BLaER1 treated with 17β-estradiol and CSF1 and Interleukin-3, amounts not matched to agents 10 nM and 100 nM (cell line): ENCODE results near the gene MLF1.

Experiments used
- H3K27ac ChIP-seq, 11 experiments: shearing (Covaris generic); formaldehyde crosslinking; 2 replicates each; pipeline ENCODE4 v1.8.1; 2022
- H3K27me3 ChIP-seq, 11 experiments: shearing (Covaris generic); formaldehyde crosslinking; 2 replicates each; pipeline ENCODE4 v1.8.1; 2022
- H3K36me3 ChIP-seq, 11 experiments: shearing (Covaris generic); formaldehyde crosslinking; 2 replicates each; pipeline ENCODE4 v1.8.1; 2022
- H3K4me1 ChIP-seq, 10 experiments: shearing (Covaris generic); formaldehyde crosslinking; 2 replicates each; pipeline ENCODE4 v1.8.1; 2022
- H3K4me2 ChIP-seq, 11 experiments: shearing (Covaris generic); formaldehyde crosslinking; 2 replicates each; pipeline ENCODE4 v1.8.1; 2022
- H3K4me3 ChIP-seq, 10 experiments: shearing (Covaris generic); formaldehyde crosslinking; 2 replicates each; pipeline ENCODE4 v1.8.1; 2022
- H3K9ac ChIP-seq, 11 experiments: shearing (Covaris generic); formaldehyde crosslinking; 2 replicates each; pipeline ENCODE4 v1.8.1; 2022
- H3K9me3 ChIP-seq, 11 experiments: shearing (Covaris generic); formaldehyde crosslinking; replicated peaks in 1 of 11; 2 replicates each; pipeline ENCODE4 v1.8.1; 2022
- H4K20me1 ChIP-seq, 11 experiments: shearing (Covaris generic); formaldehyde crosslinking; 2 replicates each; pipeline ENCODE4 v1.8.1; 2022
- Cebpa-rat ChIP-seq, 11 experiments: shearing (Covaris generic); IDR thresholded peaks; 2 replicates each; pipeline ENCODE4 v1.8.1; 2022

Gene MLF1

GRCh38 chr3:158571969-158572765, 1.2 kb downstream of the MLF1 start:
- Histone ChIP-seq H3K9ac (no peak overlapping the region), H3K27ac (no peak overlapping the region), H3K4me3 (no peak overlapping the region), H3K9me3 (peaks cover 7 to 9% (median 8%) of the 10 kb centered on the region in 11 experiments; a peak in 20 of 22 replicates), H4K20me1 (no peaks in the 10 kb centered on the region), H3K27me3 (no peaks in the 10 kb centered on the region), H3K4me1 (peaks cover 0 to 4% (median 0%) of the 10 kb centered on the region in 10 experiments; a peak in 4 of 20 replicates), H3K4me2 (no peak overlapping the region), H3K36me3 (no peaks in the 10 kb centered on the region)
- no peak for TF ChIP-seq Cebpa-rat (IDR thresholded peaks at IDR 0.05)

DNA sequence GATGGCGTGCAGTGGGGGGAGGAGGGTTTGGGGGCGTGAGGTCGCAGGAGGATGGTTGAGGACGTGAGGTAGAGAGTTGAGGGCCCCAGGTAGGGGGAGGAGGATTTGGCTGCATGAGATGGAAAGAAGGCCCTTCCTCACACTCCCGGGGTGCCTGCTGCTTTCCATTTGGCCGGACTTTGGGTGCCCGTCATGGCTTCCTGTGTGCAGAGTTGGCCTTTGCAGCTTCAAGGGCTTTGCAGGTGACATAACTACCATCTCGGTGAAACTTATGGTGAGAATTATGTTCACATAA, 1.7 kb downstream of the MLF1 start:
- H3K27me3 ChIP-seq = no peaks in the 10 kb centered on the region
- H3K4me1 ChIP-seq = peaks cover 0 to 4% (median 0%) of the 10 kb centered on the region in 10 experiments; a peak in 4 of 20 replicates
- no peak overlapping the region for H3K4me3 ChIP-seq
- H3K4me2 ChIP-seq = no peak overlapping the region
- H4K20me1 ChIP-seq = no peaks in the 10 kb centered on the region
- no peak overlapping the region for H3K27ac ChIP-seq
- H3K9me3 ChIP-seq = peaks cover 7 to 9% (median 8%) of the 10 kb centered on the region in 11 experiments; a peak in 20 of 22 replicates
- TF ChIP-seq Cebpa-rat (IDR thresholded peaks at IDR 0.05) = no peak
- H3K36me3 ChIP-seq = no peaks in the 10 kb centered on the region
- H3K9ac ChIP-seq = no peak overlapping the region

DNA sequence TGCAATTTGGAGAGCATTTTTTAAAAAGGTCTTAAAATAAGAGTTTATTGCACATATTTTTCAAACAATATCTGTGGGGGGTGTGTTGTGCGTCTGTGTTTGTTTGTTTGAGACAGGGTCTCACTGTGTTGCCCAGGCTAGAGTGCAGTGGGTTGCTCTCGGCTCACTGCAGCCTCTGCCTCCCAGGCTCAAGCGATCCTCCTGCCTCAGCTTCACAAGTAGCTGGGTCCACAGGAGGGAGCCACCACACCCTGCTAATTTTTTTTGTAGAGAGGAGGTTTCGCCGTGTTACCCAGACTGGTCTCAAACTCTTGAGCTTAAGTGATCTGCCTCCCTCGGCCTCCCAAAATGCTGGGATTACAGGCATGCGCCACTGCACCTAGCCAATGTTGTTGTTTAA, 2.7 kb downstream of the MLF1 start:
- Histone ChIP-seq H3K4me3 (no peak overlapping the region), H3K27me3 (no peaks in the 10 kb centered on the region), H3K36me3 (no peaks in the 10 kb centered on the region), H3K9ac (no peak overlapping the region), H3K4me1 (peaks cover 0 to 4% (median 0%) of the 10 kb centered on the region in 10 experiments; a peak in 2 of 20 replicates), H3K9me3 (peaks cover 7 to 9% (median 8%) of the 10 kb centered on the region in 11 experiments; a peak in 20 of 22 replicates), H3K27ac (no peak overlapping the region), H3K4me2 (no peak overlapping the region), H4K20me1 (no peaks in the 10 kb centered on the region)
- no peak for TF ChIP-seq Cebpa-rat (IDR thresholded peaks at IDR 0.05)

DNA sequence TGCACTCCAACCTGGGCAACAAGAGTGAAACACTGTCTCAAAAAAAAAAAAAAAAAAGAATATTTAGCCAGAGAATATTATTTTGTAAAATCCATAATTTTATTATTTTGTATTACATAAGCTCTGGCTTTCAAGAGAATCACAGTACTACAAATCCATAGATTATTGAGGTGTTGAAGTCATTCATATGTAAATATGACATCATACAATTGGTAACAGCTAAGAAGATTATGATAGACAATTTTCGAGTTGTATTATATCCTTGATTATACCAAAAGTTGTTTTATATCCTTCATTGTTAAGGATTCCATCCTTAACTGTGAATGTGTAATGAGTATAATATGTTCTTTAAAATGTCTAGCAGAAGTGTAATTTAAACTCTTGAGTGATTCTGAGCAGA, 3.7 kb downstream of the MLF1 start:
- no peak overlapping the region for H3K9ac ChIP-seq
- H4K20me1 ChIP-seq = no peaks in the 10 kb centered on the region
- no peak overlapping the region for H3K4me3 ChIP-seq
- H3K27me3 ChIP-seq = no peaks in the 10 kb centered on the region
- no peak overlapping the region for H3K4me2 ChIP-seq
- H3K27ac ChIP-seq = no peak overlapping the region
- no peak for TF ChIP-seq Cebpa-rat (IDR thresholded peaks at IDR 0.05)
- H3K36me3 ChIP-seq = no peaks in the 10 kb centered on the region
- peaks cover 0 to 3% (median 0%) of the 10 kb centered on the region in 10 experiments; a peak in 2 of 20 replicates for H3K4me1 ChIP-seq
- H3K9me3 ChIP-seq = peaks cover 7 to 9% (median 8%) of the 10 kb centered on the region in 11 experiments; a peak in 20 of 22 replicates

- H3K27ac ChIP-seq = no peak overlapping the region
- H4K20me1 ChIP-seq = no peaks in the 10 kb centered on the region
- no peaks in the 10 kb centered on the region for H3K9me3 ChIP-seq
- H3K36me3 ChIP-seq = no peaks in the 10 kb centered on the region
- H3K9ac ChIP-seq = no peak overlapping the region
- H3K27me3 ChIP-seq = no peaks in the 10 kb centered on the region
- peaks cover 0 to 12% (median 0%) of the 10 kb centered on the region in 10 experiments; a peak in 3 of 20 replicates for H3K4me1 ChIP-seq
- TF ChIP-seq Cebpa-rat (IDR thresholded peaks at IDR 0.05) = no peak
- no peak overlapping the region for H3K4me3 ChIP-seq
- peak overlapping the region in 1 of 11 experiments; percentile 4; a peak in 1 of 22 replicates for H3K4me2 ChIP-seq
Observed at GRCh38 chr3:158590223-158590622, 19.2 kb downstream of the MLF1 start.

GRCh38 chr3:158600787-158601186, 29.8 kb downstream of the MLF1 start:
- no peaks in the 10 kb centered on the region for H3K36me3 ChIP-seq
- no peak overlapping the region for H3K4me2 ChIP-seq
- H3K4me3 ChIP-seq = no peak overlapping the region
- no peaks in the 10 kb centered on the region for H3K9me3 ChIP-seq
- H4K20me1 ChIP-seq = no peaks in the 10 kb centered on the region
- H3K9ac ChIP-seq = no peak overlapping the region
- no peaks in the 10 kb centered on the region for H3K4me1 ChIP-seq
- no peaks in the 10 kb centered on the region for H3K27me3 ChIP-seq
- H3K27ac ChIP-seq = no peak overlapping the region
- no peak for TF ChIP-seq Cebpa-rat (IDR thresholded peaks at IDR 0.05)

DNA sequence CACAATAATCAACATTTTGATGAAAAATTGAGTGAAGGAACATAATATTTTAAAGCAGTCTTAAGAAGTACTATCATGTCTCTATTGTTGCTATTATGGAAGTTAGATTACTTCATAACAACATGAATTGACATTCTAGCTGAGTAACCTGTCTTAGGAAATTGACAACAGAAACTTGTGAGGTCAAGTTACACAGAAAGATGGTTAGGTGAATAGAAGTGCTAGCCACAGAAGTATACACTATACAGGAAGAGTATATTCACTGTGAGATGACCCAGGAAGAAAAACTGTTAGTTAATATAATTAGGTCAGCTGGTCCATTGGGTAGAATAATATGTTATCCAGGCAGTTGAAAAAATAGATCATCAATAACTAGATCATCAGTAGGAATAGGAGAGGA, 31.2 kb downstream of the MLF1 start:
- no peak overlapping the region for H3K27ac ChIP-seq
- TF ChIP-seq Cebpa-rat (IDR thresholded peaks at IDR 0.05) = no peak
- H4K20me1 ChIP-seq = no peaks in the 10 kb centered on the region
- H3K9ac ChIP-seq = no peak overlapping the region
- no peaks in the 10 kb centered on the region for H3K36me3 ChIP-seq
- no peak overlapping the region for H3K4me3 ChIP-seq
- H3K4me1 ChIP-seq = no peaks in the 10 kb centered on the region
- H3K4me2 ChIP-seq = no peak overlapping the region
- no peaks in the 10 kb centered on the region for H3K27me3 ChIP-seq
- no peaks in the 10 kb centered on the region for H3K9me3 ChIP-seq

DNA sequence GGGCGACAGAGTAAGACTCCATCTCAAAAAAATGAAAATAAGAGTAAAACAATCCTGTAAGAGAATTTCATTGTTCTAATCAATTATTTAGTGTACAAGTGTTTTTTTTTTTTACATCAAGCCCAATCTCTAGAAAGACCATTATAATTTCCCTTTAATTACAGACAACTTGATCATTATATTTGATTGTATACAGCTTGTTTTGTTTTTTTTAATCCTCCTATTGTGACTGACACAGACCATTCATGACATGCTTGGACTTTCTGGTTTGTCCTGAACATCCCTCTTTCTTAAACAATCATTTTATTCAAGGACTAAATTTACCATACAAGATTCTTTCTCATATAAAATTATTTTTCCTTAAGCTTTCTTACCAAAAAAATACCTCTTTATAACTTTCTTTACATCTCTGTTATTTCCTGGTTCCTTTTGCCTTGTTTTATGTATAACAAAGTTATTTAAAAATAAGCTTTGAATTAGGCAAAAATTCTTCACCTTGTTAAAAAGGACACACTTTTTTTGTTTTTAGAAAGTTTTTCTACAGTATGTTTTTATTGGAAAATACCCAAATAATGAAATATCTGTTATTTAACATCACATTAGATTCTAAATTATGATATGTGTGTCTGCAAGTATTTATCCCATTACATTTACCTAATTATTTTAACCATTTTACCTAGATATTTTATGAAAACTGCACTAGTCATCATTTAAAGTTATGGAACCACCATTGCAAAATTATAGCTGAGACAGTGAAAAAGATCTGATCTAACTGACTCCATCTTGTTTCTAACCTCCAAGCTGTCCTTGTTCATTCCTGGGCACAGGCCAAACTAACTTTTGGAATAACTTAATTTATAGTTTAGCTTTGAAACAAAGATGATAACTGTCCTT, 47.2 kb downstream of the MLF1 start:
- peaks cover 47 to 78% (median 68%) of the 10 kb centered on the region in 11 experiments for H3K9me3 ChIP-seq
- no peak for TF ChIP-seq Cebpa-rat (IDR thresholded peaks at IDR 0.05)

DNA sequence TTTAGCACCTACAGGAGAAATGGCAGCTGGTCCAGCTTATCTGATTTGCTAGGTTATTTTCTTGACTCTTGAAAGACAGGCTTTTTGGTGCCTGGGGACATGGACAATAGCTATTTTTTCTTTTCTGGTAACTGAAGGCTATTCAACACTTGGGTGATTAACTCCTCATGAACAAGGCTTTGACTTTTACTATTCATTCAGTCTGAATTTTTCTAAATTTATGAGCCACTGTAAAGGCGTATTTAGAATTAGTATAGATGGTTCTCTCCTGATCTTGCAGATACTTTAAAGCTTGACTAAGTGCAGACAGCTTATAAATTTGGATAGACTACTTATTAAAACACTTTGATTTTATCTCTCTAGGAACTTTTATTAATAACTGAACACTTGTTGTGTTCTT, 54.9 kb downstream of the MLF1 start:
- no peak overlapping the region for H3K4me3 ChIP-seq

More for the DNA sequence above, 47.2 kb downstream of the MLF1 start:
- no peaks in the 10 kb centered on the region for H4K20me1 ChIP-seq
- H3K4me1 ChIP-seq = no peaks in the 10 kb centered on the region
- H3K9ac ChIP-seq = no peak overlapping the region
- H3K27ac ChIP-seq = no peak overlapping the region
- H3K36me3 ChIP-seq = no peaks in the 10 kb centered on the region
- no peak overlapping the region for H3K4me3 ChIP-seq
- no peaks in the 10 kb centered on the region for H3K27me3 ChIP-seq
- no peak overlapping the region for H3K4me2 ChIP-seq

More for the DNA sequence above, 54.9 kb downstream of the MLF1 start:
- Histone ChIP-seq H3K27me3 (no peaks in the 10 kb centered on the region), H3K4me1 (no peaks in the 10 kb centered on the region), H3K27ac (no peak overlapping the region), H3K9ac (no peak overlapping the region), H3K9me3 (peaks cover 10 to 23% (median 16%) of the 10 kb centered on the region in 11 experiments), H4K20me1 (no peaks in the 10 kb centered on the region), H3K36me3 (no peaks in the 10 kb centered on the region), H3K4me2 (no peak overlapping the region)
- TF ChIP-seq Cebpa-rat (IDR thresholded peaks at IDR 0.05) = no peak
